ENCODE data around the gene TNFRSF14. TPM values are rescaled to one million over a fixed set of nuclear protein-coding genes. Genes with fewer than 3 reads are reported as not detected.

The TNFRSF14 gene
- total and polyA plus RNA-seq, 9 of the 15 experiments (the other 6 are each of a cell fraction or from before 2014, with no cell fraction given), result 0.11 to 2.3 (median 0.68) TPM; not detected in 2

- TF ChIP-seq GMEB1 (CRISPR knock-in tag; IDR thresholded peaks at IDR 0.05), result peak; percentile 85
- TF ChIP-seq MEF2A (IDR thresholded peaks at IDR 0.05; ENCODE audit: control insufficient read depth, low read depth, low read length), result no peak
- TF ChIP-seq CREB3L1 (IDR thresholded peaks at IDR 0.05; ENCODE audit: borderline replicate concordance, low read depth), result peak; percentile 96
- TF ChIP-seq MAFK (IDR thresholded peaks at IDR 0.05; ENCODE audit: low read length), result no peak
- no peak for TF ChIP-seq ZNF12 (CRISPR knock-in tag; IDR thresholded peaks at IDR 0.05)
- no peak for TF ChIP-seq FOXJ3 (CRISPR knock-in tag; IDR thresholded peaks at IDR 0.05)
- peak; percentile 79 for TF ChIP-seq ZFX (CRISPR knock-in tag; IDR thresholded peaks at IDR 0.05)
- no peak; the same call in 1 of the 2 replicates for TF ChIP-seq ZC3H11A (IDR thresholded peaks at IDR 0.05; ENCODE audit: low read depth, low read length)
- TF ChIP-seq EGR1 (conservative IDR thresholded peaks at IDR 0.05), result peak; percentile 80
- TF ChIP-seq NUFIP1 (IDR thresholded peaks at IDR 0.05; ENCODE audit: partially characterized antibody), result no peak
- no peak for TF ChIP-seq THRA (IDR thresholded peaks at IDR 0.05)
- no peak for TF ChIP-seq HEY1 (CRISPR knock-in tag; IDR thresholded peaks at IDR 0.05; ENCODE audit: borderline replicate concordance)
- TF ChIP-seq ZNF449 (CRISPR knock-in tag; IDR thresholded peaks at IDR 0.05), result peak; percentile 72; the same call in 1 of the 2 replicates
- TF ChIP-seq ARID3B (CRISPR knock-in tag; IDR thresholded peaks at IDR 0.05; ENCODE audit: borderline replicate concordance), result no peak
- no peak for TF ChIP-seq ATF1 (CRISPR knock-in tag; IDR thresholded peaks at IDR 0.05)
- peak; percentile 43; the same call in 1 of the 2 replicates for TF ChIP-seq ATF1 (tag; IDR thresholded peaks at IDR 0.05)
- peak; percentile 31; the same call in 1 of the 2 replicates for TF ChIP-seq JUN (IDR thresholded peaks at IDR 0.05; ENCODE audit: borderline replicate concordance, low read depth, low read length)
- TF ChIP-seq JUN (CRISPR knock-in tag; IDR thresholded peaks at IDR 0.05; ENCODE audit: borderline replicate concordance), result no peak
- no peak for TF ChIP-seq BRD9 (IDR thresholded peaks at IDR 0.05; ENCODE audit: low read depth, partially characterized antibody)
- no peak for TF ChIP-seq SMARCB1 (IDR thresholded peaks at IDR 0.05; ENCODE audit: insufficient read length, low read depth)
Observed at GRCh38 chr1:2525920-2526823, 30.0 kb upstream of the TNFRSF14 start, which contains the start of gene PANK4 (continued).
